Measurements from ENCODE around the gene CLCNKA. TPM values are rescaled to one million over a fixed set of nuclear protein-coding genes. Genes with fewer than 3 reads are reported as not detected.

CLCNKA gene
- total and polyA plus RNA-seq, 2 of the 8 experiments (the other 6 are each of a cell fraction or from before 2014, with no cell fraction given) = 0.95 to 2.0 TPM

GRCh38 chr1:16073490-16074119 lies 51.8 kb downstream of the CLCNKA start, which contains the start of gene FAM131C:
Gene FAM131C, minus strand, starts transcription at chr1:16073651. Its CDS starts 209 bp downstream, at chr1:16073442.
- no peak within 1 kb of the TSS for H4K5ac ChIP-seq (ENCODE audit: insufficient read length, low read depth, low read length)
- no peak within 1 kb of the TSS for H3K14ac ChIP-seq (ENCODE audit: insufficient read length)
- peaks cover 2 to 19% (median 9%) of the 10 kb centered on the region in 4 experiments for H3K4me1 ChIP-seq (replicated peaks in 1 of 4; ENCODE audit: control insufficient read depth in 3 of 4, insufficient read depth in 4 of 4, low read length in 3 of 4)
- H4K91ac ChIP-seq (replicated peaks; ENCODE audit: insufficient read length, low read length) = no peak within 1 kb of the TSS
- no peaks in the 10 kb centered on the region for H3K9me3 ChIP-seq (ENCODE audit: insufficient read depth in 2 of 2, low read depth in 1 of 2, low read length in 1 of 2)
- peaks cover 1 to 10% of the 10 kb centered on the region in 2 experiments for H4K20me1 ChIP-seq (replicated peaks in 1 of 2; ENCODE audit: control insufficient read depth in 1 of 2, insufficient read depth in 2 of 2, low read length in 2 of 2)
- no peak within 1 kb of the TSS for H2BK120ac ChIP-seq (replicated peaks; ENCODE audit: low read depth, low read length)
- H2AFZ ChIP-seq (ENCODE audit: low read length) = peak within 1 kb of the TSS; percentile 19; the same call in 1 of the 2 replicates
- no peak within 1 kb of the TSS for H3K23ac ChIP-seq (ENCODE audit: insufficient read length)
- H2BK5ac ChIP-seq (ENCODE audit: low read depth, low read length) = no peak within 1 kb of the TSS
- peaks cover 4 to 38% (median 30%) of the 10 kb centered on the region in 4 experiments for H3K27me3 ChIP-seq (replicated peaks in 1 of 4; ENCODE audit: control insufficient read depth in 3 of 4, extremely low read depth in 1 of 4, insufficient read depth in 3 of 4, low read length in 3 of 4)
- H3K4me2 ChIP-seq (ENCODE audit: insufficient read depth in 1 of 2, low read depth in 2 of 2, low read length in 2 of 2) = peak within 1 kb of the TSS; percentile 84 to 91
- no peak within 1 kb of the TSS for H2BK20ac ChIP-seq (ENCODE audit: low read length)
- peak within 1 kb of the TSS; percentile 40; the same call in 1 of the 2 replicates for H2AK5ac ChIP-seq (ENCODE audit: low read depth, low read length)
- no peak within 1 kb of the TSS for H3K9ac ChIP-seq (replicated peaks in 1 of 4; ENCODE audit: extremely low read depth in 1 of 4, low read depth in 3 of 4, low read length in 3 of 4)
- 3% methylated on average over 30 of the region's 54 CpGs; no CpG with 5 or more reads in 1 of the 2 experiments for WGBS, 2 experiments (ENCODE audit: extremely low coverage in 1 of 2, insufficient coverage in 1 of 2, insufficient read length in 1 of 2, insufficient replicate concordance in 2 of 2, low coverage in 1 of 2, low lambda C conversion rate in 2 of 2, missing lambda C conversion rate in 1 of 2)
- H3K79me2 ChIP-seq (ENCODE audit: control insufficient read depth in 1 of 2, insufficient read depth in 2 of 2, low read length in 2 of 2) = no peaks in the 10 kb centered on the region
- CTCF ChIA-PET (ENCODE audit: partially characterized antibody) = interaction anchor here (0.7 to 21.9 kb wide), 22 partner anchors 9 to 390 kb away, joined by 3 to 569 read pairs (median 3); partner anchors contain the start of genes CLCNKB, EPHA2 and SRARP
- POLR2A ChIA-PET (ENCODE audit: partially characterized antibody) = interaction anchor here (1.0 to 1.8 kb wide), 7 partner anchors 10 to 139 kb away, joined by 3 to 4 read pairs (median 4); partner anchors contain the start of gene ARHGEF19
- H3K36me3 ChIP-seq (ENCODE audit: control insufficient read depth in 2 of 4, insufficient read depth in 4 of 4, low read length in 3 of 4) = no peaks in the 10 kb centered on the region
- H2BK15ac ChIP-seq (ENCODE audit: low read length) = peak within 1 kb of the TSS; percentile 25; the same call in 1 of the 2 replicates
- H3K4ac ChIP-seq (replicated peaks; ENCODE audit: insufficient read length, low read depth, low read length) = no peak within 1 kb of the TSS
- FAIRE-seq (no peak), DNase-seq (ENCODE audit: low read depth in 1 of 2, low spot score in 2 of 2) (peak in 1 of 2 experiments; percentile 75)
- H3K79me1 ChIP-seq (ENCODE audit: low read depth, low read length) = no peaks in the 10 kb centered on the region
- H3K18ac ChIP-seq (ENCODE audit: extremely low read depth, low read length) = no peak within 1 kb of the TSS; the same call in none of the 2 replicates
- H3K56ac ChIP-seq (replicated peaks; ENCODE audit: insufficient read length, low read depth, low read length) = no peak within 1 kb of the TSS
- peaks cover 11% of the 10 kb centered on the region for H3K23me2 ChIP-seq (ENCODE audit: low read depth, low read length)
- H2BK12ac ChIP-seq (ENCODE audit: low read depth, low read length) = 0 out of 2 replicates have a peak within 1 kb of the TSS, but pooled peaks have one; percentile 9
- H3K27ac ChIP-seq (ENCODE audit: low read depth, low read length) = no peak within 1 kb of the TSS
- H4K8ac ChIP-seq (ENCODE audit: extremely low read depth, insufficient read depth, low read length) = no peak within 1 kb of the TSS; the same call in 1 of the 2 replicates
- peak within 1 kb of the TSS; percentile 40 to 69 (median 42) for H3K4me3 ChIP-seq (ENCODE audit: extremely low read depth in 1 of 4, insufficient read depth in 2 of 4, low read depth in 3 of 4, low read length in 4 of 4)
- no peak for TF ChIP-seq ZNF274 (IDR thresholded peaks at IDR 0.05; ENCODE audit: borderline replicate concordance, extremely low read depth, low read length)
- TF ChIP-seq CHD2 (IDR thresholded peaks at IDR 0.05; ENCODE audit: low read length) = no peak
- no peak for TF ChIP-seq POU5F1 (IDR thresholded peaks at IDR 0.05; ENCODE audit: low read depth, low read length)
- TF ChIP-seq BRCA1 (IDR thresholded peaks at IDR 0.05; ENCODE audit: low read depth, low read length) = no peak
- no peak for TF ChIP-seq SUZ12 (IDR thresholded peaks at IDR 0.05; ENCODE audit: low read length)
